ENCODE data around the gene SORCS2. TPM values are rescaled to one million over a fixed set of nuclear protein-coding genes. Genes with fewer than 3 reads are reported as not detected.

The SORCS2 gene
- total RNA-seq, 1 donor from 2014 or later: 13.4 TPM

GRCh38 chr4:7435471-7436061 is 243.2 kb downstream of the SORCS2 start:
- H3K4me3 Mint-ChIP-seq: peak overlapping the region; percentile 63
- no peaks in the 10 kb centered on the region for H3K36me3 Mint-ChIP-seq
- no peak for TF ChIP-seq CTCF (conservative IDR thresholded peaks at IDR 0.05)
- no peak for DNase-seq (ENCODE audit: extremely low spot score, unreplicated experiment)
- peaks cover 10% of the 10 kb centered on the region for H3K4me1 Mint-ChIP-seq (ENCODE audit: unreplicated experiment)
- H3K27ac Mint-ChIP-seq: peak overlapping the region; percentile 88
- peaks cover 6% of the 10 kb centered on the region for H3K9me3 Mint-ChIP-seq
- H3K27me3 Mint-ChIP-seq: no peaks in the 10 kb centered on the region

- Mint-ChIP-seq H3K4me1 (ENCODE audit: unreplicated experiment) (peaks cover 10% of the 10 kb centered on the region), H3K4me3 (no peak overlapping the region), H3K36me3 (no peaks in the 10 kb centered on the region)
Observed at GRCh38 chr4:7436256-7436655, 243.9 kb downstream of the SORCS2 start.

GRCh38 chr4:7439699-7440098 is 247.4 kb downstream of the SORCS2 start:
- no peak for DNase-seq (ENCODE audit: extremely low spot score, unreplicated experiment)
- Mint-ChIP-seq H3K4me3 (no peak overlapping the region), H3K27me3 (no peaks in the 10 kb centered on the region), H3K9me3 (peaks cover 6% of the 10 kb centered on the region), H3K4me1 (ENCODE audit: unreplicated experiment) (peaks cover 14% of the 10 kb centered on the region), H3K27ac (no peak overlapping the region), H3K36me3 (no peaks in the 10 kb centered on the region)
- TF ChIP-seq CTCF (conservative IDR thresholded peaks at IDR 0.05): no peak

More at GRCh38 chr4:7436256-7436655, 243.9 kb downstream of the SORCS2 start:
- DNase-seq (ENCODE audit: extremely low spot score, unreplicated experiment): no peak
- Mint-ChIP-seq H3K27ac (no peak overlapping the region), H3K9me3 (peaks cover 6% of the 10 kb centered on the region), H3K27me3 (no peaks in the 10 kb centered on the region)
- no peak for TF ChIP-seq CTCF (conservative IDR thresholded peaks at IDR 0.05)

- no peak for TF ChIP-seq CTCF (conservative IDR thresholded peaks at IDR 0.05)
- H3K4me3 Mint-ChIP-seq: no peak overlapping the region
- peaks cover 6% of the 10 kb centered on the region for H3K9me3 Mint-ChIP-seq
- no peaks in the 10 kb centered on the region for H3K27me3 Mint-ChIP-seq
- DNase-seq (ENCODE audit: extremely low spot score, unreplicated experiment): no peak
- H3K4me1 Mint-ChIP-seq (ENCODE audit: unreplicated experiment): peaks cover 4% of the 10 kb centered on the region
- no peaks in the 10 kb centered on the region for H3K36me3 Mint-ChIP-seq
- no peak overlapping the region for H3K27ac Mint-ChIP-seq
Observed at GRCh38 chr4:7441201-7441600, 248.9 kb downstream of the SORCS2 start.

- Mint-ChIP-seq H3K27ac (no peak overlapping the region), H3K4me1 (ENCODE audit: unreplicated experiment) (peaks cover 4% of the 10 kb centered on the region), H3K4me3 (no peak overlapping the region), H3K9me3 (peaks cover 6% of the 10 kb centered on the region), H3K27me3 (no peaks in the 10 kb centered on the region), H3K36me3 (no peaks in the 10 kb centered on the region)
- TF ChIP-seq CTCF (conservative IDR thresholded peaks at IDR 0.05): no peak
- no peak for DNase-seq (ENCODE audit: extremely low spot score, unreplicated experiment)
Observed at GRCh38 chr4:7442574-7443162, 250.3 kb downstream of the SORCS2 start.
